Measurements from ENCODE around the gene ESR2.

GRCh38 chr14:64278458-64278857 is 15.7 kb downstream of the ESR2 start:
- TF ChIP-seq POLR2AphosphoS5 (IDR thresholded peaks at IDR 0.05; ENCODE audit: low read depth, low read length) (no peak), POLR2A (IDR thresholded peaks at IDR 0.05; ENCODE audit: low read depth, low read length) (no peak), TAF1 (IDR thresholded peaks at IDR 0.05; ENCODE audit: borderline replicate concordance, low read depth, low read length) (no peak)
